Skeletal muscle satellite cell (primary cell): Measurements from ENCODE around the gene S100A2.
A peak's percentile ranks its signal among the peaks of the same experiment; 100 is the strongest.

Source experiments
- H3K27me3 ChIP-seq: 2 replicates; pipeline ENCODE4 v1.7.0; 2013; ENCODE audit warnings: low read length; ENCODE audit not compliant: control insufficient read depth, insufficient read depth
- H3K36me3 ChIP-seq: 2 replicates; pipeline ENCODE4 v1.7.0; 2013; ENCODE audit warnings: mild to moderate bottlenecking, control low read depth, low read length; ENCODE audit not compliant: insufficient read depth
- H3K4me1 ChIP-seq: 2 replicates; pipeline ENCODE4 v1.7.0; 2013; ENCODE audit warnings: low read length; ENCODE audit not compliant: control insufficient read depth, insufficient read depth
- H3K4me2 ChIP-seq: 2 replicates; pipeline ENCODE4 v1.7.0; 2013; ENCODE audit warnings: mild to moderate bottlenecking, low read length
- H3K4me3 ChIP-seq: 2 replicates; pipeline ENCODE4 v1.7.0; 2013; ENCODE audit warnings: low read length
- H3K9ac ChIP-seq: 2 replicates; pipeline ENCODE4 v1.7.0; 2013; ENCODE audit warnings: mild to moderate bottlenecking, low read depth, low read length, moderate library complexity
- H3K9me3 ChIP-seq: replicated peaks from 2 replicates; pipeline ENCODE4 v1.7.0; 2013; ENCODE audit warnings: mild to moderate bottlenecking, control low read depth, low read length

S100A2 gene

GRCh38 chr1:153548722-153549688, 16.6 kb downstream of the S100A2 start, which contains the start of gene S100A3:
TSS of gene S100A3 (minus strand) at chr1:153549258. CDS start at chr1:153548485, 773 bp downstream.
- Histone ChIP-seq H3K4me3 (peak within 1 kb of the TSS; percentile 46), H3K36me3 (no peaks in the 10 kb centered on the region), H3K27me3 (no peaks in the 10 kb centered on the region), H3K9ac (peak within 1 kb of the TSS; percentile 66), H3K4me2 (peak within 1 kb of the TSS; percentile 59), H3K9me3 (no peaks in the 10 kb centered on the region), H3K4me1 (peaks cover 57% of the 10 kb centered on the region)

GRCh38 chr1:153547560-153548551, 17.8 kb downstream of the S100A2 start:
- Histone ChIP-seq H3K36me3 (no peaks in the 10 kb centered on the region), H3K4me1 (peaks cover 60% of the 10 kb centered on the region), H3K4me2 (no peak overlapping the region), H3K9me3 (no peaks in the 10 kb centered on the region), H3K9ac (peak overlapping the region; percentile 66), H3K4me3 (no peak overlapping the region), H3K27me3 (no peaks in the 10 kb centered on the region)

GRCh38 chr1:153546796-153547559, 18.7 kb downstream of the S100A2 start:
- H3K4me3 ChIP-seq = no peak overlapping the region
- H3K4me1 ChIP-seq = peaks cover 67% of the 10 kb centered on the region
- no peaks in the 10 kb centered on the region for H3K36me3 ChIP-seq
- H3K4me2 ChIP-seq = no peak overlapping the region
- no peaks in the 10 kb centered on the region for H3K27me3 ChIP-seq
- no peaks in the 10 kb centered on the region for H3K9me3 ChIP-seq
- no peak overlapping the region for H3K9ac ChIP-seq

- peaks cover 73% of the 10 kb centered on the region for H3K4me1 ChIP-seq
- no peaks in the 10 kb centered on the region for H3K36me3 ChIP-seq
- peak overlapping the region; percentile 78 for H3K9ac ChIP-seq
- peak overlapping the region; percentile 77 for H3K4me2 ChIP-seq
- H3K27me3 ChIP-seq = no peaks in the 10 kb centered on the region
- no peaks in the 10 kb centered on the region for H3K9me3 ChIP-seq
- no peak overlapping the region for H3K4me3 ChIP-seq
Observed at GRCh38 chr1:153546371-153546770, 19.3 kb downstream of the S100A2 start.

GRCh38 chr1:153545067-153546055, 20.3 kb downstream of the S100A2 start, which contains the start of gene S100A4:
TSS of gene S100A4 (minus strand) at chr1:153545806. CDS start at chr1:153544794, 1,012 bp downstream.
- peak within 1 kb of the TSS; percentile 78 for H3K9ac ChIP-seq
- peaks cover 83% of the 10 kb centered on the region for H3K4me1 ChIP-seq
- H3K9me3 ChIP-seq = no peaks in the 10 kb centered on the region
- no peaks in the 10 kb centered on the region for H3K27me3 ChIP-seq
- H3K4me2 ChIP-seq = peak within 1 kb of the TSS; percentile 77
- no peaks in the 10 kb centered on the region for H3K36me3 ChIP-seq
- peak within 1 kb of the TSS; percentile 67 for H3K4me3 ChIP-seq

GRCh38 chr1:153544453-153545066, 21.1 kb downstream of the S100A2 start:
- Histone ChIP-seq H3K9ac (peak overlapping the region; percentile 78), H3K4me2 (peak overlapping the region; percentile 77), H3K36me3 (no peaks in the 10 kb centered on the region), H3K4me1 (peaks cover 82% of the 10 kb centered on the region), H3K9me3 (no peaks in the 10 kb centered on the region), H3K27me3 (no peaks in the 10 kb centered on the region), H3K4me3 (peak overlapping the region; percentile 67)

GRCh38 chr1:153543736-153544135, 21.9 kb downstream of the S100A2 start:
- H3K27me3 ChIP-seq = no peaks in the 10 kb centered on the region
- peaks cover 74% of the 10 kb centered on the region for H3K4me1 ChIP-seq
- peak overlapping the region; percentile 67 for H3K4me3 ChIP-seq
- H3K9ac ChIP-seq = peak overlapping the region; percentile 78
- H3K9me3 ChIP-seq = no peaks in the 10 kb centered on the region
- no peaks in the 10 kb centered on the region for H3K36me3 ChIP-seq
- H3K4me2 ChIP-seq = peak overlapping the region; percentile 77

GRCh38 chr1:153542956-153543711, 22.5 kb downstream of the S100A2 start:
- Histone ChIP-seq H3K9me3 (no peaks in the 10 kb centered on the region), H3K4me2 (peak overlapping the region; percentile 77), H3K4me1 (peaks cover 68% of the 10 kb centered on the region), H3K27me3 (no peaks in the 10 kb centered on the region), H3K36me3 (no peaks in the 10 kb centered on the region), H3K4me3 (peak overlapping the region; percentile 67), H3K9ac (peak overlapping the region; percentile 78)
